A549 (cell line): Measurements from ENCODE around the gene PPHLN1. TPM values are rescaled to one million over a fixed set of nuclear protein-coding genes. Genes with fewer than 3 reads are reported as not detected.

Source experiments
- ATAC-seq, 2 experiments: fragments of 200-7000 bp in 1 of 2; fragments of >200 bp in 1 of 2; cut with Nextera tagmentation in 1 of 2; cut with Tn5 transposase in 1 of 2; 3 replicates each; pipeline versions ENCODE4 v1.8.0 to v1.9.1; 2018 to 2020; ENCODE audit warnings: mild to moderate bottlenecking in 1 of 2, moderate library complexity in 1 of 2
- CTCF ChIA-PET: fragments of 300-600 bp; sonication (Branson Sonifier 250); formaldehyde crosslinking; extraction: SDS; loops from one replicate; lab custom pipeline; 2021; ENCODE audit warnings: antibody characterized with exemption, inconsistent platforms; lab: Yijun Ruan, JAX
- POLR2A ChIA-PET: fragments of 350-600 bp; formaldehyde crosslinking; extraction: SDS; loops from one replicate; lab custom pipeline; 2021; ENCODE audit warnings: antibody characterized with exemption, inconsistent platforms; lab: Yijun Ruan, JAX
- DNase-seq, 2 experiments: peaks; one replicate each; pipeline versions ENCODE4 v3.0.0 to v3.0.0-alpha.2; 2011 to 2016; ENCODE audit warnings: low read depth in 1 of 2, low spot score in 1 of 2
- FAIRE-seq: peaks from 2 replicates; lab custom pipeline; 2011; peaks lifted over from hg19 to GRCh38; lab: Jason Lieb, UNC
- H3K27ac ChIP-seq, 2 experiments: fragments of >200 bp; sonication (Bioruptor Twin); formaldehyde crosslinking; 3 replicates each; pipeline ENCODE4 v1.5.1; 2016 to 2017
- H3K4me1 ChIP-seq: fragments of >200 bp; sonication (Bioruptor Twin); formaldehyde crosslinking; 3 replicates; pipeline ENCODE4 v1.6.1; 2016
- H3K4me2 ChIP-seq: fragments of >200 bp; sonication (Bioruptor Twin); formaldehyde crosslinking; 3 replicates; pipeline ENCODE4 v1.6.1; 2016
- H3K4me3 ChIP-seq: fragments of >200 bp; sonication (Bioruptor Twin); formaldehyde crosslinking; 3 replicates; pipeline ENCODE4 v1.5.1; 2016
- H3K9me3 ChIP-seq: fragments of >200 bp; sonication (Bioruptor Twin); formaldehyde crosslinking; 3 replicates; pipeline ENCODE4 v1.6.1; 2016
- BHLHE40 ChIP-seq: IDR thresholded peaks from 2 replicates; pipeline ENCODE4 v1.6.1; 2012; ENCODE audit warnings: low read depth, low read length, inconsistent platforms
- CBX2 ChIP-seq: fragments of 200-600 bp; sonication (generic); IDR thresholded peaks from 2 replicates; pipeline ENCODE4 v1.6.1; 2016; ENCODE audit warnings: low read depth, mild to moderate bottlenecking, borderline replicate concordance
- CEBPB ChIP-seq, 2 experiments: fragments of >200 bp in 1 of 2; sonication (Bioruptor Twin) in 1 of 2; formaldehyde crosslinking in 1 of 2; IDR thresholded peaks; 2 replicates each; pipeline ENCODE4 v1.6.1; 2012 to 2016
- EHF ChIP-seq: fragments of 250-450 bp; sonication (Bioruptor Pico); IDR thresholded peaks from 2 replicates; pipeline ENCODE4 v1.5.0; 2020; ENCODE audit warnings: mild to moderate bottlenecking
- ELK1 ChIP-seq: fragments of 150-350 bp; IDR thresholded peaks from 2 replicates; pipeline ENCODE4 v1.6.1; 2014; ENCODE audit warnings: low read depth, mild to moderate bottlenecking, low read length
- EP300 ChIP-seq, 2 experiments: fragments of >200 bp; sonication (Bioruptor Twin); formaldehyde crosslinking; IDR thresholded peaks; 2 replicates in 1 of 2; 3 replicates in 1 of 2; pipeline ENCODE4 v1.6.1; 2016 to 2017
- ESRRA ChIP-seq: fragments of 150-350 bp; IDR thresholded peaks from 2 replicates; pipeline ENCODE4 v1.6.1; 2014; ENCODE audit warnings: mild to moderate bottlenecking, low read length, borderline replicate concordance
- FOSL2 ChIP-seq, 2 experiments: fragments of 450-650 bp in 1 of 2; fragments of >200 bp in 1 of 2; sonication (Bioruptor Twin) in 1 of 2; formaldehyde crosslinking; IDR thresholded peaks; 2 replicates each; pipeline versions ENCODE4 v1.5.0 to v1.6.1; 2016 to 2020; ENCODE audit warnings: mild to moderate bottlenecking in 1 of 2, moderate library complexity in 1 of 2
- HDAC2 ChIP-seq: fragments of 200-600 bp; sonication (generic); IDR thresholded peaks from 2 replicates; pipeline ENCODE4 v1.6.1; 2016
- JUNB ChIP-seq: fragments of >200 bp; sonication (Bioruptor Twin); formaldehyde crosslinking; IDR thresholded peaks from 2 replicates; pipeline ENCODE4 v1.6.1; 2016
- KDM5A ChIP-seq: fragments of 200-600 bp; sonication (generic); IDR thresholded peaks from 2 replicates; pipeline ENCODE4 v1.6.1; 2016; ENCODE audit warnings: antibody characterized with exemption, mild to moderate bottlenecking
- MAFK ChIP-seq: fragments of 450-650 bp; IDR thresholded peaks from 2 replicates; pipeline ENCODE4 v1.6.1; 2014; ENCODE audit not compliant: partially characterized antibody
- NPAS2 ChIP-seq: fragments of 250-450 bp; sonication (Bioruptor Pico); IDR thresholded peaks from 2 replicates; pipeline ENCODE4 v1.8.0; 2022; ENCODE audit warnings: mild to moderate bottlenecking, moderate library complexity, borderline replicate concordance
- NR3C1 ChIP-seq: fragments of >200 bp; sonication (Bioruptor Twin); formaldehyde crosslinking; IDR thresholded peaks from 3 replicates; pipeline ENCODE4 v1.6.1; 2017
- PBX3 ChIP-seq: IDR thresholded peaks from 2 replicates; pipeline ENCODE4 v1.6.1; 2012
- RCOR1 ChIP-seq: fragments of 150-350 bp; IDR thresholded peaks from 2 replicates; pipeline ENCODE4 v1.6.1; 2014; ENCODE audit warnings: antibody characterized with exemption, low read length, low read depth
- REST ChIP-seq: fragments of 200-600 bp; sonication (generic); IDR thresholded peaks from 2 replicates; pipeline ENCODE4 v1.6.1; 2016; ENCODE audit warnings: antibody characterized with exemption, mild to moderate bottlenecking, moderate library complexity
- RFX5 ChIP-seq: fragments of 450-650 bp; IDR thresholded peaks from 2 replicates; pipeline ENCODE4 v1.7.1; 2014; ENCODE audit warnings: antibody characterized with exemption, mild to moderate bottlenecking, moderate library complexity
- SMC3 ChIP-seq: fragments of >200 bp; sonication (Bioruptor Twin); formaldehyde crosslinking; IDR thresholded peaks from 3 replicates; pipeline ENCODE4 v1.6.1; 2018; ENCODE audit warnings: inconsistent platforms
- TFCP2L1 ChIP-seq: fragments of 250-450 bp; sonication (Bioruptor Pico); IDR thresholded peaks from 2 replicates; pipeline ENCODE4 v1.5.0; 2021; ENCODE audit warnings: mild to moderate bottlenecking
- ZC3H11A ChIP-seq: fragments of 450-650 bp; IDR thresholded peaks from 2 replicates; pipeline ENCODE4 v1.6.1; 2014; ENCODE audit warnings: antibody characterized with exemption, mild to moderate bottlenecking
- ZFP36 ChIP-seq: fragments of 450-650 bp; IDR thresholded peaks from 2 replicates; pipeline ENCODE4 v1.6.1; 2014; ENCODE audit warnings: borderline replicate concordance; ENCODE audit not compliant: partially characterized antibody
- ZSCAN20 ChIP-seq: fragments of 250-450 bp; sonication (Bioruptor Pico); IDR thresholded peaks from 2 replicates; pipeline ENCODE4 v1.8.0; 2022; ENCODE audit warnings: mild to moderate bottlenecking, moderate library complexity
- WGBS: methylation state at CpG from one replicate; pipeline ENCODE4 v1.1.6; 2017; ENCODE audit errors: missing lambda C conversion rate; 5-methylcytosine and 5-hydroxymethylcytosine counted together
- polyA plus RNA-seq, 4 experiments: library from polyadenylated mRNA; depleted of rRNA in 3 of 4; stranded (reverse); fragments of >200 nt; fragmentation: RNase III in 1 of 4; extraction: RNeasy Plus Mini Kit Qiagen cat#74134 plus additional on column Dnase treatment in 1 of 4; gene quantifications; 2 replicates in 3 of 4; 3 replicates in 1 of 4; pipeline ENCODE4 v1.2.3, GENCODE V29; 2011 to 2017

Gene PPHLN1
- polyA plus RNA-seq, 2 of the 4 experiments (the other 2 are of a cell fraction): 55.5 to 135 TPM

GRCh38 chr12:42323856-42324255, 2.1 kb upstream of the PPHLN1 start:
- TF ChIP-seq FOSL2 (IDR thresholded peaks at IDR 0.05): no peak
- no peak for TF ChIP-seq FOSL2 (CRISPR knock-in tag; IDR thresholded peaks at IDR 0.05)
- TF ChIP-seq ZFP36: no peak
- TF ChIP-seq JUNB: no peak
- TF ChIP-seq EHF: no peak
- no peak for TF ChIP-seq BHLHE40
- TF ChIP-seq ZC3H11A: no peak
- no peak for TF ChIP-seq ELK1
- no peak for TF ChIP-seq RCOR1
- TF ChIP-seq ESRRA: no peak
- no peak for TF ChIP-seq EP300 (IDR thresholded peaks at IDR 0.05)
- no peak for TF ChIP-seq NR3C1
- no peak for TF ChIP-seq RFX5
- TF ChIP-seq REST: no peak
- no peak for TF ChIP-seq HDAC2
- TF ChIP-seq NPAS2 (CRISPR knock-in tag): no peak
- no peak for TF ChIP-seq CBX2
- no peak for TF ChIP-seq KDM5A
- no peak for TF ChIP-seq SMC3
- TF ChIP-seq PBX3: no peak
- ChIA-PET POLR2A (interaction anchor here (0.7 kb wide), 1 partner anchor 13 kb away, joined by 3 read pairs; no protein-coding TSS in a partner anchor), CTCF (no interaction called here)
- DNase-seq (no peak), ATAC-seq (no peak), FAIRE-seq (no peak)
- 91% methylated on average over 6 of the region's 6 CpGs for WGBS
- H3K4me2 ChIP-seq: no peak overlapping the region
- H3K27ac ChIP-seq: no peak overlapping the region
- H3K4me3 ChIP-seq: no peak overlapping the region
- no peaks in the 10 kb centered on the region for H3K9me3 ChIP-seq
- H3K4me1 ChIP-seq: peaks cover 25% of the 10 kb centered on the region

- ChIA-PET POLR2A (no interaction called here), CTCF (interaction anchor here (0.8 kb wide), 1 partner anchor 47 kb away, joined by 3 read pairs; no protein-coding TSS in a partner anchor)
- DNase-seq: no peak
- Histone ChIP-seq H3K4me3 (peak overlapping the region; percentile 84), H3K4me2 (peak overlapping the region; percentile 87), H3K9me3 (no peaks in the 10 kb centered on the region), H3K4me1 (peaks cover 25% of the 10 kb centered on the region), H3K27ac (peak overlapping the region; percentile 91)
- TF ChIP-seq ZSCAN20 (CRISPR knock-in tag) (no peak), MAFK (peak; percentile 76), SMC3 (no peak), TFCP2L1 (CRISPR knock-in tag) (no peak), CEBPB (IDR thresholded peaks at IDR 0.05) (no peak)
- ATAC-seq: no peak
- WGBS: 52% methylated on average over 7 of the region's 7 CpGs
- FAIRE-seq: no peak
Measured at GRCh38 chr12:42325326-42325652, 678 bp upstream of the PPHLN1 start.
